Measurements from ENCODE around the gene ANKRD55.
"Not testable (repeated sequence)": the region's sequence is repeated elsewhere in the genome, so short reads cannot be mapped to it uniquely, and the experiment has no call there.

Gene ANKRD55

GRCh38 chr5:56207537-56207936, 25.6 kb downstream of the ANKRD55 start:
- DNase-seq (ENCODE audit: insufficient read length, low spot score) (no peak), FAIRE-seq (no peak)
- no peak for TF ChIP-seq POLR2A (IDR thresholded peaks at IDR 0.05; ENCODE audit: low read depth, low read length)

- DNase-seq (ENCODE audit: insufficient read length, low spot score), result no peak
- no peak for FAIRE-seq
- no peak for TF ChIP-seq POLR2A (IDR thresholded peaks at IDR 0.05; ENCODE audit: low read depth, low read length)
Observed at GRCh38 chr5:56206126-56206910, 26.8 kb downstream of the ANKRD55 start.

GRCh38 chr5:56203936-56204335, 29.2 kb downstream of the ANKRD55 start:
- not testable (repeated sequence) for FAIRE-seq; DNase-seq (ENCODE audit: insufficient read length, low spot score)

- no peak for DNase-seq (ENCODE audit: insufficient read length, low spot score)
- no peak for TF ChIP-seq POLR2A (IDR thresholded peaks at IDR 0.05; ENCODE audit: low read depth, low read length)
- FAIRE-seq, result no peak
Observed at GRCh38 chr5:56202483-56202882, 30.6 kb downstream of the ANKRD55 start.

- not testable (repeated sequence) for DNase-seq (ENCODE audit: insufficient read length, low spot score); FAIRE-seq
Observed at GRCh38 chr5:56201762-56202261, 31.3 kb downstream of the ANKRD55 start.

GRCh38 chr5:56200971-56201666, 32.0 kb downstream of the ANKRD55 start:
- DNase-seq (ENCODE audit: insufficient read length, low spot score), result peak; percentile 27
- FAIRE-seq, result peak; percentile 81
- no peak for TF ChIP-seq POLR2A (IDR thresholded peaks at IDR 0.05; ENCODE audit: low read depth, low read length)

- no peak for TF ChIP-seq POLR2A (IDR thresholded peaks at IDR 0.05; ENCODE audit: low read depth, low read length)
- FAIRE-seq, result no peak
- DNase-seq (ENCODE audit: insufficient read length, low spot score), result no peak
Observed at GRCh38 chr5:56195016-56195415, 38.1 kb downstream of the ANKRD55 start.

- FAIRE-seq, result no peak
- TF ChIP-seq POLR2A (IDR thresholded peaks at IDR 0.05; ENCODE audit: low read depth, low read length), result no peak
- no peak for DNase-seq (ENCODE audit: insufficient read length, low spot score)
Observed at GRCh38 chr5:56192246-56192645, 40.9 kb downstream of the ANKRD55 start.

GRCh38 chr5:56191656-56192055, 41.5 kb downstream of the ANKRD55 start:
- TF ChIP-seq POLR2A (IDR thresholded peaks at IDR 0.05; ENCODE audit: low read depth, low read length), result no peak
- DNase-seq (ENCODE audit: insufficient read length, low spot score), result no peak
- FAIRE-seq, result no peak

GRCh38 chr5:56190497-56190896, 42.6 kb downstream of the ANKRD55 start:
- TF ChIP-seq POLR2A (IDR thresholded peaks at IDR 0.05; ENCODE audit: low read depth, low read length), result no peak
- FAIRE-seq (peak; percentile 89), DNase-seq (ENCODE audit: insufficient read length, low spot score) (no peak)

- TF ChIP-seq POLR2A (IDR thresholded peaks at IDR 0.05; ENCODE audit: low read depth, low read length), result no peak
- FAIRE-seq, result no peak
- DNase-seq (ENCODE audit: insufficient read length, low spot score), result no peak
Observed at GRCh38 chr5:56185768-56186311, 47.3 kb downstream of the ANKRD55 start.

GRCh38 chr5:56183506-56183905, 49.6 kb downstream of the ANKRD55 start:
- DNase-seq (ENCODE audit: insufficient read length, low spot score), result peak; percentile 58
- no peak for TF ChIP-seq POLR2A (IDR thresholded peaks at IDR 0.05; ENCODE audit: low read depth, low read length)
- peak; percentile 84 for FAIRE-seq

- no peak for TF ChIP-seq POLR2A (IDR thresholded peaks at IDR 0.05; ENCODE audit: low read depth, low read length)
- DNase-seq (ENCODE audit: insufficient read length, low spot score), result no peak
- no peak for FAIRE-seq
Observed at GRCh38 chr5:56179442-56179841, 53.7 kb downstream of the ANKRD55 start.

GRCh38 chr5:56178823-56179222, 54.3 kb downstream of the ANKRD55 start:
- DNase-seq (ENCODE audit: insufficient read length, low spot score) (no peak), FAIRE-seq (no peak)
- TF ChIP-seq POLR2A (IDR thresholded peaks at IDR 0.05; ENCODE audit: low read depth, low read length), result no peak

All from H54 (cell line).